MCF 10A (cell line): ENCODE results near the gene BCL2. TPM values are rescaled to one million over a fixed set of nuclear protein-coding genes. Genes with fewer than 3 reads are reported as not detected.

Experiments
- BruUV-seq: library from RNA; stranded (reverse); fragments of 400-500 nt; replicated peaks from 2 replicates; lab custom pipeline; 2021; lab: Mats Ljungman, UMichigan
- CTCF ChIA-PET: fragments of 300-600 bp; sonication (Branson Sonifier 250); formaldehyde crosslinking; extraction: SDS; loops from one replicate; lab custom pipeline; 2021; ENCODE audit warnings: antibody characterized with exemption, inconsistent platforms; lab: Yijun Ruan, JAX
- POLR2A ChIA-PET: fragments of 300-600, 350-650 bp; sonication (Branson Sonifier 250); formaldehyde crosslinking; extraction: SDS; loops from one replicate; lab custom pipeline; 2020; ENCODE audit warnings: antibody characterized with exemption, inconsistent platforms; lab: Yijun Ruan, JAX
- DNase-seq: peaks from one replicate; pipeline ENCODE4 v3.0.0-alpha.2; 2018; ENCODE audit not compliant: unreplicated experiment
- H3K27ac Mint-ChIP-seq: one replicate; pipeline ENCODE4 v1.8.0; 2022; ENCODE audit warnings: mild to moderate bottlenecking, low read depth, mixed read lengths; ENCODE audit not compliant: unreplicated experiment
- H3K27me3 Mint-ChIP-seq: one replicate; pipeline ENCODE4 v1.8.0; 2022; ENCODE audit warnings: mixed read lengths; ENCODE audit not compliant: insufficient read depth, unreplicated experiment
- H3K36me3 Mint-ChIP-seq: one replicate; pipeline ENCODE4 v1.8.0; 2022; ENCODE audit warnings: mild to moderate bottlenecking, moderate library complexity, mixed read lengths; ENCODE audit not compliant: insufficient read depth, unreplicated experiment
- H3K4me1 Mint-ChIP-seq: one replicate; pipeline ENCODE4 v1.8.0; 2022; ENCODE audit warnings: mixed read lengths; ENCODE audit not compliant: insufficient read depth, unreplicated experiment
- H3K4me3 Mint-ChIP-seq: one replicate; pipeline ENCODE4 v1.8.0; 2022; ENCODE audit warnings: mild to moderate bottlenecking, moderate library complexity, mixed read lengths; ENCODE audit not compliant: unreplicated experiment
- H3K9me3 Mint-ChIP-seq: one replicate; pipeline ENCODE4 v1.8.0; 2022; ENCODE audit warnings: mixed read lengths; ENCODE audit not compliant: unreplicated experiment
- CTCF ChIP-seq: fragments of 200-600 bp; IDR thresholded peaks from one replicate; pipeline ENCODE4 v1.8.0; 2022; ENCODE audit warnings: antibody characterized with exemption, mild to moderate bottlenecking; ENCODE audit not compliant: unreplicated experiment
- intact Hi-C: fragments of 100-400 bp; cut with micrococcal nuclease; formaldehyde crosslinking; loops from 2 replicates; pipeline ENCODE4 v1.14.1; 2022
- total RNA-seq: library from RNA; stranded (reverse); gene quantifications from 2 replicates; pipeline ENCODE4 v1.2.3, GENCODE V29; 2022

BCL2 gene
- total RNA-seq, 1 experiment from 2014 or later, result 3.0 TPM

GRCh38 chr18:63314062-63314790 is 5.3 kb downstream of the BCL2 start:
- Mint-ChIP-seq H3K27ac (no peak overlapping the region), H3K4me3 (no peak overlapping the region), H3K9me3 (no peaks in the 10 kb centered on the region), H3K36me3 (no peaks in the 10 kb centered on the region), H3K27me3 (no peaks in the 10 kb centered on the region), H3K4me1 (peaks cover 14% of the 10 kb centered on the region)
- BruUV-seq, result no TSS peak
- no peak for TF ChIP-seq CTCF
- ChIA-PET POLR2A (interaction anchor here (0.6 kb wide), 1 partner anchor 49 kb away, joined by 3 read pairs; no protein-coding TSS in a partner anchor), CTCF (interaction anchor here (0.5 to 1.5 kb wide), 5 partner anchors 32 to 780 kb away, joined by 3 to 8 read pairs (median 3); no protein-coding TSS in a partner anchor)
- DNase-seq, result no peak
- intact Hi-C loops, result no loop called here

- no peak overlapping the region for H3K4me3 Mint-ChIP-seq
- CTCF ChIA-PET, result interaction anchor here (0.6 to 1.2 kb wide), 2 partner anchors 161 to 182 kb away, joined by 3 to 7 read pairs; no protein-coding TSS in a partner anchor
- H3K36me3 Mint-ChIP-seq, result no peaks in the 10 kb centered on the region
- intact Hi-C loops, result no loop called here
- H3K27me3 Mint-ChIP-seq, result no peaks in the 10 kb centered on the region
- no TSS peak for BruUV-seq
- DNase-seq, result no peak
- H3K4me1 Mint-ChIP-seq, result peaks cover 6% of the 10 kb centered on the region
- H3K27ac Mint-ChIP-seq, result no peak overlapping the region
- POLR2A ChIA-PET, result no interaction called here
- no peak for TF ChIP-seq CTCF
- no peaks in the 10 kb centered on the region for H3K9me3 Mint-ChIP-seq
Measured at GRCh38 chr18:63313396-63313917, 6.1 kb downstream of the BCL2 start.

GRCh38 chr18:63312737-63313395 is 6.7 kb downstream of the BCL2 start:
- Mint-ChIP-seq H3K27me3 (no peaks in the 10 kb centered on the region), H3K4me1 (peaks cover 5% of the 10 kb centered on the region), H3K27ac (no peak overlapping the region), H3K36me3 (no peaks in the 10 kb centered on the region), H3K9me3 (no peaks in the 10 kb centered on the region), H3K4me3 (no peak overlapping the region)
- POLR2A ChIA-PET, result no interaction called here
- TF ChIP-seq CTCF, result no peak
- BruUV-seq, result no TSS peak
- CTCF ChIA-PET, result interaction anchor here (0.5 to 2.6 kb wide), 3 partner anchors 10 to 297 kb away, joined by 3 to 10 read pairs (median 7); no protein-coding TSS in a partner anchor
- no peak for DNase-seq
- intact Hi-C loops, result no loop called here

- ChIA-PET CTCF (interaction anchor here (0.7 to 2.6 kb wide), 3 partner anchors 11 to 316 kb away, joined by 3 to 10 read pairs (median 4); no protein-coding TSS in a partner anchor), POLR2A (no interaction called here)
- no peaks in the 10 kb centered on the region for H3K36me3 Mint-ChIP-seq
- H3K4me1 Mint-ChIP-seq, result peaks cover 4% of the 10 kb centered on the region
- H3K27ac Mint-ChIP-seq, result no peak overlapping the region
- H3K9me3 Mint-ChIP-seq, result no peaks in the 10 kb centered on the region
- no TSS peak for BruUV-seq
- H3K4me3 Mint-ChIP-seq, result no peak overlapping the region
- TF ChIP-seq CTCF, result no peak
- intact Hi-C loops, result no loop called here
- DNase-seq, result no peak
- no peaks in the 10 kb centered on the region for H3K27me3 Mint-ChIP-seq
Measured at GRCh38 chr18:63312019-63312409, 7.6 kb downstream of the BCL2 start.
